Prostate gland (tissue), 2 donors: ENCODE results near the gene GRID1.

ENCODE experiments used
- POLR2A ChIP-seq: fragments of 450-650 bp; IDR thresholded peaks from one replicate; pipeline ENCODE4 v1.6.1; 2016; ENCODE audit warnings: antibody characterized with exemption, mild to moderate bottlenecking
- POLR2AphosphoS5 ChIP-seq: sonication (generic); formaldehyde crosslinking; IDR thresholded peaks from one replicate; pipeline ENCODE4 v1.6.1; 2017; ENCODE audit warnings: antibody characterized with exemption
- TF ChIP-seq, protein P1 (sequence below), 4 experiments: fragments of 200-600 bp in 2 of 4; fragments of 450-650 bp in 2 of 4; sonication (generic) in 2 of 4; IDR thresholded peaks; 1 replicate in 3 of 4; 2 replicates in 1 of 4; pipeline ENCODE4 v1.5.1; 2016 to 2019; ENCODE audit warnings: antibody characterized with exemption in 4 of 4, mild to moderate bottlenecking in 2 of 4, moderate library complexity in 2 of 4

DNA sequence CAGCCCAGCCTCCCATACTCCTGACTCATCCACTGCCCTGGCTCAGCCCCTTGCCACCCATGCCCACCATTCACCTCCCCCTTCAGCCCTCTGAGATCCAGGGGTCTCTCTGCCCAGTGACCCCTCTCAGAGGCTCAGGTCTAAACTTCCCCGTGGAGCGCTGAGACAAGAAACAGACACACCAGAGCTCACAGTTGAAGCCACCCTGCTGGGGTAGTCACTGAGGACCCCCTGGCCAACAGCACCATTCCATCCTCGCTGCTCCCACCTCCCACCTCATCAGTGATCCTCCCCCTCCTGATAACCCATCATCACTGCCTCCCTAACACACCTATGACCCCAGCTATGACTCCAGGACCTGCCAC is 100.7 kb downstream of the GRID1 start:
- TF ChIP-seq, protein P1, sequence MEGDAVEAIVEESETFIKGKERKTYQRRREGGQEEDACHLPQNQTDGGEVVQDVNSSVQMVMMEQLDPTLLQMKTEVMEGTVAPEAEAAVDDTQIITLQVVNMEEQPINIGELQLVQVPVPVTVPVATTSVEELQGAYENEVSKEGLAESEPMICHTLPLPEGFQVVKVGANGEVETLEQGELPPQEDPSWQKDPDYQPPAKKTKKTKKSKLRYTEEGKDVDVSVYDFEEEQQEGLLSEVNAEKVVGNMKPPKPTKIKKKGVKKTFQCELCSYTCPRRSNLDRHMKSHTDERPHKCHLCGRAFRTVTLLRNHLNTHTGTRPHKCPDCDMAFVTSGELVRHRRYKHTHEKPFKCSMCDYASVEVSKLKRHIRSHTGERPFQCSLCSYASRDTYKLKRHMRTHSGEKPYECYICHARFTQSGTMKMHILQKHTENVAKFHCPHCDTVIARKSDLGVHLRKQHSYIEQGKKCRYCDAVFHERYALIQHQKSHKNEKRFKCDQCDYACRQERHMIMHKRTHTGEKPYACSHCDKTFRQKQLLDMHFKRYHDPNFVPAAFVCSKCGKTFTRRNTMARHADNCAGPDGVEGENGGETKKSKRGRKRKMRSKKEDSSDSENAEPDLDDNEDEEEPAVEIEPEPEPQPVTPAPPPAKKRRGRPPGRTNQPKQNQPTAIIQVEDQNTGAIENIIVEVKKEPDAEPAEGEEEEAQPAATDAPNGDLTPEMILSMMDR (IDR thresholded peaks at IDR 0.05): no peak
- TF ChIP-seq POLR2A: no peak
- no peak for TF ChIP-seq POLR2AphosphoS5
